Raji (cell line): ENCODE results near the gene JARID2.

ENCODE experiments used
- POLR2A ChIP-seq: IDR thresholded peaks from 2 replicates; pipeline ENCODE4 v1.6.1; 2011; ENCODE audit warnings: low read depth, low read length, control low read depth; ENCODE audit not compliant: insufficient read depth

JARID2 gene

GRCh38 chr6:15386110-15386755 is 140.4 kb downstream of the JARID2 start:
- no peak for TF ChIP-seq POLR2A

GRCh38 chr6:15386756-15387112 is 140.9 kb downstream of the JARID2 start:
- TF ChIP-seq POLR2A = no peak

- no peak for TF ChIP-seq POLR2A
Observed at GRCh38 chr6:15387118-15387517, 141.2 kb downstream of the JARID2 start.

- no peak for TF ChIP-seq POLR2A
Observed at GRCh38 chr6:15389084-15389764, 143.4 kb downstream of the JARID2 start.

- no peak for TF ChIP-seq POLR2A
Observed at GRCh38 chr6:15389765-15390723, 144.2 kb downstream of the JARID2 start.

GRCh38 chr6:15391500-15391899 is 145.6 kb downstream of the JARID2 start:
- TF ChIP-seq POLR2A = no peak

GRCh38 chr6:15392182-15392581 is 146.3 kb downstream of the JARID2 start:
- no peak for TF ChIP-seq POLR2A

- TF ChIP-seq POLR2A = no peak
Observed at GRCh38 chr6:15393605-15394004, 147.7 kb downstream of the JARID2 start.

GRCh38 chr6:15395087-15395486 is 149.2 kb downstream of the JARID2 start:
- no peak for TF ChIP-seq POLR2A

GRCh38 chr6:15396808-15397207 is 150.9 kb downstream of the JARID2 start:
- no peak for TF ChIP-seq POLR2A

- TF ChIP-seq POLR2A = no peak
Observed at GRCh38 chr6:15398633-15399275, 152.9 kb downstream of the JARID2 start.

GRCh38 chr6:15399641-15400470 is 154.0 kb downstream of the JARID2 start:
- TF ChIP-seq POLR2A = no peak

- TF ChIP-seq POLR2A = no peak
Observed at GRCh38 chr6:15400572-15401004, 154.7 kb downstream of the JARID2 start.

GRCh38 chr6:15401120-15401519 is 155.3 kb downstream of the JARID2 start:
- TF ChIP-seq POLR2A = no peak
